ENCODE data around the gene RASGRF2. TPM values are rescaled to one million over a fixed set of nuclear protein-coding genes. Genes with fewer than 3 reads are reported as not detected.

The RASGRF2 gene
- total and polyA plus RNA-seq, 9 of the 15 experiments (the other 6 are each of a cell fraction or from before 2014, with no cell fraction given): 0.01 to 0.22 (median 0.08) TPM; not detected in 2

- no peak for TF ChIP-seq ZBTB49 (CRISPR knock-in tag; IDR thresholded peaks at IDR 0.05; ENCODE audit: borderline replicate concordance)
Observed at GRCh38 chr5:80937584-80938356, 22.4 kb upstream of the RASGRF2 start (continued).

GRCh38 chr5:80941496-80941895, 18.7 kb upstream of the RASGRF2 start:
- CTCF ChIA-PET (ENCODE audit: low intra/inter-chr PET ratio): no interaction called here
- POLR2A ChIA-PET: no interaction called here
- FAIRE-seq: no peak
- Histone ChIP-seq H3K79me2 (ENCODE audit: control insufficient read depth, insufficient read depth, low read length) (no peaks in the 10 kb centered on the region), H2AFZ (ENCODE audit: low read depth, low read length) (no peak overlapping the region), H3K4me2 (ENCODE audit: insufficient read depth, low read length) (no peak overlapping the region), H3K9ac (ENCODE audit: insufficient read depth in 1 of 2, low read depth in 2 of 2, low read length in 2 of 2) (no peak overlapping the region), H3K27me3 (ENCODE audit: control insufficient read depth in 2 of 2, insufficient read depth in 2 of 2, low read length in 2 of 2) (peaks cover 5 to 9% of the 10 kb centered on the region in 2 experiments; a peak in 3 of 5 replicates), H3K9me1 (ENCODE audit: control insufficient read depth, insufficient read depth, low read length) (no peaks in the 10 kb centered on the region), H3K9me3 (replicated peaks; ENCODE audit: control insufficient read depth, insufficient read depth, low read depth, low read length) (no peaks in the 10 kb centered on the region), H4K20me1 (replicated peaks; ENCODE audit: control insufficient read depth, insufficient read depth, low read length) (no peaks in the 10 kb centered on the region), H3K36me3 (ENCODE audit: control insufficient read depth, insufficient read depth, low read length) (no peaks in the 10 kb centered on the region), H3K27ac (ENCODE audit: extremely low read depth, low read depth, low read length) (no peak overlapping the region), H3K4me3 (no peak overlapping the region), H3K4me1 (replicated peaks in 1 of 2; ENCODE audit: control insufficient read depth in 2 of 2, insufficient read depth in 2 of 2, low read length in 2 of 2) (no peaks in the 10 kb centered on the region)
- BruUV-seq (replicated peaks): no TSS peak
- WGBS (ENCODE audit: insufficient coverage, low coverage, missing lambda C conversion rate): 0% methylated on average over 1 of the region's 1 CpG
- ATAC-seq: no peak
- intact Hi-C loops (cut with micrococcal nuclease) (no loop called here), in situ Hi-C loops (cut with MboI) (no loop called here)
- DNase-seq (ENCODE audit: extremely low read depth in 1 of 4, low spot score in 3 of 4): no peak
- TF ChIP-seq NFIX (CRISPR knock-in tag; IDR thresholded peaks at IDR 0.05; ENCODE audit: low read depth) (no peak), POLR3G (IDR thresholded peaks at IDR 0.05; ENCODE audit: extremely low read depth, insufficient read length, insufficient replicate concordance) (no peak), ZNF280B (CRISPR knock-in tag; IDR thresholded peaks at IDR 0.05) (no peak), E2F8 (IDR thresholded peaks at IDR 0.05; ENCODE audit: low read depth, partially characterized antibody) (no peak), SMARCA5 (IDR thresholded peaks at IDR 0.05) (no peak), ETS2 (tag; IDR thresholded peaks at IDR 0.05; ENCODE audit: borderline replicate concordance, poor library complexity, severe bottlenecking) (no peak)
- TF ChIP-seq, protein P1, sequence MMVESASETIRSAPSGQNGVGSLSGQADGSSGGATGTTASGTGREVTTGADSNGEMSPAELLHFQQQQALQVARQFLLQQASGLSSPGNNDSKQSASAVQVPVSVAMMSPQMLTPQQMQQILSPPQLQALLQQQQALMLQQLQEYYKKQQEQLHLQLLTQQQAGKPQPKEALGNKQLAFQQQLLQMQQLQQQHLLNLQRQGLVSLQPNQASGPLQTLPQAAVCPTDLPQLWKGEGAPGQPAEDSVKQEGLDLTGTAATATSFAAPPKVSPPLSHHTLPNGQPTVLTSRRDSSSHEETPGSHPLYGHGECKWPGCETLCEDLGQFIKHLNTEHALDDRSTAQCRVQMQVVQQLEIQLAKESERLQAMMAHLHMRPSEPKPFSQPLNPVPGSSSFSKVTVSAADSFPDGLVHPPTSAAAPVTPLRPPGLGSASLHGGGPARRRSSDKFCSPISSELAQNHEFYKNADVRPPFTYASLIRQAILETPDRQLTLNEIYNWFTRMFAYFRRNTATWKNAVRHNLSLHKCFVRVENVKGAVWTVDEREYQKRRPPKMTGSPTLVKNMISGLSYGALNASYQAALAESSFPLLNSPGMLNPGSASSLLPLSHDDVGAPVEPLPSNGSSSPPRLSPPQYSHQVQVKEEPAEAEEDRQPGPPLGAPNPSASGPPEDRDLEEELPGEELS (CRISPR knock-in tag; IDR thresholded peaks at IDR 0.05; ENCODE audit: borderline replicate concordance): no peak
- TF ChIP-seq, protein P2, sequence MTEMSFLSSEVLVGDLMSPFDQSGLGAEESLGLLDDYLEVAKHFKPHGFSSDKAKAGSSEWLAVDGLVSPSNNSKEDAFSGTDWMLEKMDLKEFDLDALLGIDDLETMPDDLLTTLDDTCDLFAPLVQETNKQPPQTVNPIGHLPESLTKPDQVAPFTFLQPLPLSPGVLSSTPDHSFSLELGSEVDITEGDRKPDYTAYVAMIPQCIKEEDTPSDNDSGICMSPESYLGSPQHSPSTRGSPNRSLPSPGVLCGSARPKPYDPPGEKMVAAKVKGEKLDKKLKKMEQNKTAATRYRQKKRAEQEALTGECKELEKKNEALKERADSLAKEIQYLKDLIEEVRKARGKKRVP (CRISPR knock-in tag; IDR thresholded peaks at IDR 0.05): no peak

Measured in K562 (cell line).